MM.1S (cell line): ENCODE measurements around the gene GRB2.

Source experiments
- CTCF ChIP-seq: fragments of 300-600 bp; sonication (generic); IDR thresholded peaks from 2 replicates; pipeline ENCODE4 v1.5.1; 2016; ENCODE audit warnings: antibody characterized with exemption, low read length, mixed read lengths
- EZH2 ChIP-seq: fragments of 300-600 bp; sonication (generic); optimal IDR thresholded peaks from 2 replicates; pipeline ENCODE3; 2017; ENCODE audit warnings: low read depth, mild to moderate bottlenecking, antibody characterized with exemption, low read length, mixed read lengths
- EZH2phosphoT487 ChIP-seq: fragments of 300-600 bp; sonication (generic); IDR thresholded peaks from 2 replicates; pipeline ENCODE4 v1.6.1; 2018; ENCODE audit warnings: antibody characterized with exemption, low read length

- TF ChIP-seq EZH2 (no peak), CTCF (no peak), EZH2phosphoT487 (no peak)
Observed at GRCh38 chr17:75288359-75288758, 117.1 kb downstream of the GRB2 start.
